Measurements from ENCODE around the gene DPM1. TPM values are rescaled to one million over a fixed set of nuclear protein-coding genes. Genes with fewer than 3 reads are reported as not detected.

The DPM1 gene
- total RNA-seq, 2 donors from 2014 or later = 31.2 to 41.1 TPM

DNA sequence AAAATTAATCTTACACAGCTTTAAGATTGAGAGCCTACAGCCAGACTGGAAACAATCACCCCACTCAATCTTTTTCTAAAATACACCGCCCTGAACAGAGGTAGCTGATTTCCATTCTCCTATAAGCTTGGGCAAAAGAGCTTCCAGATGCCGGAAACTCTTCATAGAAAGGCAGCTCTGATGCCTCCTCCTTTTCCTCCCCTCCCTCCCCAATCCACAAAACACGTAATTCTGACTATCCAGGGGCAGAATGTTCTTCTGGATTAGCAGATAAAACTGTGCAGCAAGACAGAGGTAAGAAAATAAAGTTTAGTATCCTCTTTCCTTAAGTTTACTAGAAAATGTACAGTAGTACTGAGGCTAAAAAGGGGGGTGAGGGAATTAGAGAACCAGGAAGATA lies 42.9 kb downstream of the DPM1 start:
- ATAC-seq = peak in 1 of 2 donors; percentile 41
- intact Hi-C loops (cut with DNase I) = loop anchor here in 1 of 2 donors (10.0 kb wide), 1 partner anchor 121 kb away; the partner anchor contains the start of gene BCAS4

DNA sequence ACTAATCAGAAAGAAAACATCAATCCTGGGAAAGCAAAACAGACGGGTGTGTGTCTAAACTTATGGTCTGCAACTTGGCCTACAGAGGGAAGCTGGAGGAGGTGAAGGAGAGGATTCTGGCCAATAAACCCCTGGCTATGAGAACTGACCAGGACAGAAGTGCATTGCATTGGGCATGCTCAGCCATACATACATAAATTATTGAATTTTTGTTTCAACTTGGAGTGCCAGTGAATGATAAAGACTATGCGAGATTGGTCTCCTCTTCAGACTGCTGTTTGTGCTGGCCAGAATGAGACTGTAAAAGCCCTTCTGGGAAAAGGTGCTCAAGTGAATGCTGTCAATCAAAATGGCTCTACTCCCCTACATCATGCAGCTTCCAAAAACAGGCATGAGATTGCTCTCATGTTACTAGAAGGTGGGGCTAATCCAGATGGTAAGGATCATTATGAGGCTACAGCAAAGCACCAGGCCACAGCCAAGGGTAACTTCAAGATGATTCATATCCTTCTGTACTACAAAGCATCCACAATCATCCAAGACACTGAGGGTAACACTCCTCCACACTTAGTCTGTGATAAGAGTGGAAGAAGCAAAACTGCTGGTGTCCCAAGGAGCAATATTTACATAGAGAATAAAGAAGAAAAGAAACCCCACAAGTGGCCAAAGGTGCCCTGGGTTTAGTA lies 44.5 kb downstream of the DPM1 start:
- ATAC-seq (peak; percentile 53 to 78), DNase-seq (no peak)
- intact Hi-C loops (cut with DNase I) = loop anchor here in 1 of 2 donors (10.0 kb wide), 1 partner anchor 119 kb away; the partner anchor contains the start of gene BCAS4

More for the DNA sequence above, 42.9 kb downstream of the DPM1 start:
- DNase-seq = no peak

DNA sequence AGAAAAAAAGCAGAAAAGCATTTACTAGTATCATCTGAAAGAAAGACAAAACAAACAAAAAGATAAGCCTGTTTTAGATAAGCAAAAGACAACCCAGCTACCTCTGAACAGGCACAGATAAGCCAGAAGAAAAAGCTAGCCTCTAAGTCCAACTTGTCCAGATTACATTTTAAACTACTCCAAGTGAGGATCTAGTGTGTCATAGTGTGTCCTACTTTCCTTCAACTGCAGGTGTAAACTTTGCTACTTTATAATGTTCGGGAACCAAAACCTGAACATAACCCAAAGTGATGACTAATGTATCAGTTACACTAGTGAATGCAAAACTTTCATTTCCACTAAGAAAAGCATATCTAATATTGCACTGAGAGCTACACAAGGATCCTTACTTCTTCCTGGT lies 46.6 kb downstream of the DPM1 start:
- ATAC-seq (no peak), DNase-seq (no peak)
- intact Hi-C loops (cut with DNase I) = loop anchor here in 1 of 2 donors (10.0 kb wide), 1 partner anchor 117 kb away; the partner anchor contains the start of gene BCAS4

DNA sequence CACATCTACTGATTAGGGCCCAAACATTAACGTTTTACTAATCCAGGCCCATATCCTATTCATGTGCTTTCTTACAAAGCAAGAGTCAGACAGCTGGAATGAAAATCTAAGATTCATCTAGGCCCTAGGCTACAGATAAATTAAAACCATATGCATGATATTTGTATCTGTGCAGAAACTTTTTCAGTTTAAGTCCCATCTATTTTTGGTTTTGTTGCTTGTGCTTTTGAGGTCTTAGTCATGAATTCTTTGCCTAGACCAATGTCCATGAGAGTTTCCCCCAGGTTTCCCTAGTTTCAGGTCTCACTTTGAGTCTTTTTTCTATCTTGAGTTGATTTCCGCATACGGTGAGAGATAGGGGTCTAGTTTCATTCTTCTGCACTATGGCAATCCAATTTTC lies 47.3 kb downstream of the DPM1 start:
- ATAC-seq = no peak
- intact Hi-C loops (cut with DNase I) = loop anchor here in 1 of 2 donors (10.0 kb wide), 1 partner anchor 116 kb away; the partner anchor contains the start of gene BCAS4
- no peak for DNase-seq

DNA sequence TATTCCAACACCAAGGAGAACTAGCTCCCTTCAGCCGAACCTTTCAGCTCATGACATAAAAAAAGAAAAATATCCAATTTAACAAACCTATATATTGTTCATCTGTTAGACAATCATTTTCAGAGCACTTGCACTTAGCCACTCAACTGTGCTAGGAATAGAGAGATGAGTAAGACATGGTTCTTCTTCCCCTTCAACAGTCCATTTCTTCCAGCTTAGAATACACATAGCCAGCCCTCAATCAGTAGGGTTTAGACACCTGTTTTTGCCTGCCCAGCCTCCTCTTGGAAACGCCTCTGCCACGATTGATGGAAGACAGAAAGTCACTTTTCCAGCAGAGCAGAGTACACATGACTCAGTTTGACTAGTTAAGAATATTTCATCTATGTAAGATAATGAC lies 48.9 kb downstream of the DPM1 start:
- ATAC-seq (no peak), DNase-seq (no peak)
- intact Hi-C loops (cut with DNase I) = no loop called here

DNA sequence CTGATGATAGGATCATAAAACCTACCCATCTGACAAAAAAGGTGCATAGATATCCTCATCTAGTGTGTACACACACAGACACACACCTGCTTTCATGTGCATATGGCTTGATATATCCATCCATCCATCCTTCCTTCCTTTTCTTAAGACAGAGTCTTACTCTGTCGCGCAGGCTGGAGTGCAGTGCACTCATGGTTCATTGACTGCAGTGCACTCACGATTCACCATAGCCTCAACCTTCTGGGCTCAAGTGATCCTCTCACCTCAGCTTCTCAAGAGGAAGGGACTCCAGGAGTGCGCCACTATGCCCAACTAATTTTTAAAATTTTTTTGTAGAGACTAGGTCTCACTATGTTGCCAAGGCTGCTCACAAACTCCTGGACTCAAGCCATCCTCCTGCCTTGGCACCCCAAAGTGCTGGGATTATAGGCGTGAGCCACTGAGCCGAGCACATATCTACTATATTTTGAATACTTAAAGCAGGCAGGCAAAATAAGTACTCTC lies 54.2 kb downstream of the DPM1 start:
- ATAC-seq (peak in 1 of 2 donors; percentile 24), DNase-seq (no peak)
- intact Hi-C loops (cut with DNase I) = no loop called here

- DNase-seq (no peak), ATAC-seq (no peak)
- intact Hi-C loops (cut with DNase I) = no loop called here
Observed at GRCh38 chr20:50903353-50904051, 54.8 kb downstream of the DPM1 start.

GRCh38 chr20:50901301-50901700 lies 57.0 kb downstream of the DPM1 start:
- DNase-seq = no peak
- intact Hi-C loops (cut with DNase I) = no loop called here
- ATAC-seq = no peak

DNA sequence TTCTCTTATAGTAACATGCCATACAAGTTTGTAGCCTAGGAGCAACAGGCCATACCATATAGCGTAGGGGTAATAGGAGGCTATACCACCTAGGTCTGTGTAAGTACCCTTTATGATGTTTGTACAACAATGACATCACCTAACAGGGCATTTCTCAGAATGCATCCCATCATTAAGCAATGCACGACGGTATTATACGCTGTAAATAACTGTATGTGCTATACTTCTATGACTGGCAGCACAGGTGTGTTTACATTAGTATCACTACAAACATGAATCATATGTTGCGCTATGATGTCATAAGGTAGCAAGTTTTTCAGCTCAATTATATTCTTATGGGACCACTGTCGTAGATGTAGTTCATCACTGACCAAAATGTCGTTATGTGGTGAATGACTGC lies 58.1 kb downstream of the DPM1 start:
- DNase-seq = no peak
- intact Hi-C loops (cut with DNase I) = no loop called here

GRCh38 chr20:50898475-50898874 lies 59.9 kb downstream of the DPM1 start:
- DNase-seq (no peak), ATAC-seq (no peak)
- intact Hi-C loops (cut with DNase I) = no loop called here

More for the DNA sequence above, 58.1 kb downstream of the DPM1 start:
- ATAC-seq = no peak

DNA sequence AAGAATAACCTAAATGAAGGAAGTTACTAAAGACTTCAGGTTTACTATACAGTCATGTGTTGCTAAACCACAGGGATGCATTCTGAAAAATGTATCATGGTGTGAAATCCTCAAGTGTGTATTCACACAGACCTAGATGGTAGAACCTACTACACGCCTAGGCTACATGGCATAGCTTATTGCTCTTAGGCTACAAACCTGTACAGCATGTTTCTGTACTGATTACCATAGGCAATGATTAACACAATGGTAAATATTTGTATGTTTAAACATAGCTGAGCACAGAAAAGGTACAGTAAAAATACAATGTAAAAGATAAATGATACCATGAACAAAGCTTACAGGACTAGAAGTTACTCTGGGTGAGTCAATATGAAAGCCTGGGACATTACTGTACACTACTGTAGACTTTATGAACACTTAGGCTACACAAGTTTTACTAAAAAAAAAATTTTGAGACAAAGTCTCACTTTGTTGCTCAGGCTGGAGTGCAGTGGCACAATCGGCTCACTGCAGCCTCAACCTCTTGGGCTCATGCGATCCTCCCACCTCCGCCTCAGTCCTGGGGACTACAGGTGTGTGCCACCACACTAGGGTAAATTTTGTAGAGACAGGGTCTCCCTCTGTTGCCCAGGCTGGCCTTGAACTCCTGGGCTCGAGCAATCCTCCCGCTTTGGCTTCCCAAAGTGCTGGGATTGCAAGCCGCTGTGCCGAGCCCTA lies 63.1 kb downstream of the DPM1 start:
- DNase-seq = no peak
- intact Hi-C loops (cut with DNase I) = no loop called here
- no peak for ATAC-seq

- ATAC-seq (no peak), DNase-seq (no peak)
- intact Hi-C loops (cut with DNase I) = no loop called here
Observed at GRCh38 chr20:50893620-50894019, 64.7 kb downstream of the DPM1 start.

DNA sequence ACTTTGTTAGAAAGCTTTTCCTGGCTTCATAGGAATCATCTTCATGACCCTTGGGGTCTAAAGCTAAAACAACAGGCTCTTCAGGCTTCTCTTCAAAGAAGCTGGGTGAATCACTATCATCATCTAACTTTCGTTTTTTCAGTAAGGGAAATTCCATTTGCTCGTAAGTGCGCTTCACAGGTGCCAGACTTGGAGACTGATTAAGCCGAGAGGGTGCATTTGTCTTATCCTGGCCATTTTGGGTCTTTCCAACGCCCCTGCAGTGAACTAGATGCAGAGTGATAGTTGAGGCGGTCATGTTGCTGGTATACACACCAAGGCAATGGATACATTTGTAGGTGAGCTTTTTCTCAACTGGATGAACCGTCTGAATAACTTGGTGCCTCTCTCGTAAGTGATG lies 65.9 kb downstream of the DPM1 start:
- intact Hi-C loops (cut with DNase I) = no loop called here
- DNase-seq = no peak
- no peak for ATAC-seq

- peak in 1 of 2 donors; percentile 59 for ATAC-seq
- intact Hi-C loops (cut with DNase I) = no loop called here
- no peak for DNase-seq
Observed at GRCh38 chr20:50891138-50891537, 67.2 kb downstream of the DPM1 start.

- intact Hi-C loops (cut with DNase I) = no loop called here
- DNase-seq (no peak), ATAC-seq (no peak)
Observed at GRCh38 chr20:50887576-50887975, 70.8 kb downstream of the DPM1 start.

GRCh38 chr20:50886184-50886790 lies 72.0 kb downstream of the DPM1 start:
- ATAC-seq = peak in 1 of 2 donors; percentile 19
- DNase-seq = no peak
- intact Hi-C loops (cut with DNase I) = no loop called here

- DNase-seq (no peak), ATAC-seq (no peak)
- intact Hi-C loops (cut with DNase I) = no loop called here
Observed at GRCh38 chr20:50885781-50886180, 72.6 kb downstream of the DPM1 start.

GRCh38 chr20:50885068-50885467 lies 73.3 kb downstream of the DPM1 start:
- intact Hi-C loops (cut with DNase I) = no loop called here
- DNase-seq (no peak), ATAC-seq (no peak)

All from left cardiac atrium (tissue), 4 donors.